ENCODE measurements around the gene MRPL52.
"Not testable (repeated sequence)": the region's sequence is repeated elsewhere in the genome, so short reads cannot be mapped to it uniquely, and the experiment has no call there.

MRPL52 gene

DNA sequence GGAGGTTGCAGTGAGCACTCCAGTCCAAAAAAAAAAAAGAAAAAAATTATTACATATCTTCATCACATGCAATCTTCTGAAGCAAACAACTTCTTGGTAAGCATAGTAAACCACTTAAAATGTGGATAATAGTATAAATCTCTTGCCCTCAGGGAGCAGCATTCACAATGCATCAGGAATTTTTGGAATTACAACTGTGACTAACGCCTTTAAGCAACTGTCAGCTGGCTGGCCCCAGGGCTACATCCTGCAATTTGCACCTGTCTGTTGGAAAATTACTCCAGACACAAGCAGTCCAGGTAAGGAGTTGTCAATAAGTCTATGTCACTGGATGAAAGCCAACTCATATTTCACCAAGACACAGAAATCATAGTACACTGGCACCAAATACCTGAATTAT is 9.0 kb upstream of the MRPL52 start:
- TF ChIP-seq, protein P1, sequence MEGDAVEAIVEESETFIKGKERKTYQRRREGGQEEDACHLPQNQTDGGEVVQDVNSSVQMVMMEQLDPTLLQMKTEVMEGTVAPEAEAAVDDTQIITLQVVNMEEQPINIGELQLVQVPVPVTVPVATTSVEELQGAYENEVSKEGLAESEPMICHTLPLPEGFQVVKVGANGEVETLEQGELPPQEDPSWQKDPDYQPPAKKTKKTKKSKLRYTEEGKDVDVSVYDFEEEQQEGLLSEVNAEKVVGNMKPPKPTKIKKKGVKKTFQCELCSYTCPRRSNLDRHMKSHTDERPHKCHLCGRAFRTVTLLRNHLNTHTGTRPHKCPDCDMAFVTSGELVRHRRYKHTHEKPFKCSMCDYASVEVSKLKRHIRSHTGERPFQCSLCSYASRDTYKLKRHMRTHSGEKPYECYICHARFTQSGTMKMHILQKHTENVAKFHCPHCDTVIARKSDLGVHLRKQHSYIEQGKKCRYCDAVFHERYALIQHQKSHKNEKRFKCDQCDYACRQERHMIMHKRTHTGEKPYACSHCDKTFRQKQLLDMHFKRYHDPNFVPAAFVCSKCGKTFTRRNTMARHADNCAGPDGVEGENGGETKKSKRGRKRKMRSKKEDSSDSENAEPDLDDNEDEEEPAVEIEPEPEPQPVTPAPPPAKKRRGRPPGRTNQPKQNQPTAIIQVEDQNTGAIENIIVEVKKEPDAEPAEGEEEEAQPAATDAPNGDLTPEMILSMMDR (conservative IDR thresholded peaks at IDR 0.05; ENCODE audit: low read depth, low read length) = no peak
- DNase-seq (ENCODE audit: low read depth) = no peak
- no peak overlapping the region for H3K4me3 ChIP-seq (ENCODE audit: low read length)

DNA sequence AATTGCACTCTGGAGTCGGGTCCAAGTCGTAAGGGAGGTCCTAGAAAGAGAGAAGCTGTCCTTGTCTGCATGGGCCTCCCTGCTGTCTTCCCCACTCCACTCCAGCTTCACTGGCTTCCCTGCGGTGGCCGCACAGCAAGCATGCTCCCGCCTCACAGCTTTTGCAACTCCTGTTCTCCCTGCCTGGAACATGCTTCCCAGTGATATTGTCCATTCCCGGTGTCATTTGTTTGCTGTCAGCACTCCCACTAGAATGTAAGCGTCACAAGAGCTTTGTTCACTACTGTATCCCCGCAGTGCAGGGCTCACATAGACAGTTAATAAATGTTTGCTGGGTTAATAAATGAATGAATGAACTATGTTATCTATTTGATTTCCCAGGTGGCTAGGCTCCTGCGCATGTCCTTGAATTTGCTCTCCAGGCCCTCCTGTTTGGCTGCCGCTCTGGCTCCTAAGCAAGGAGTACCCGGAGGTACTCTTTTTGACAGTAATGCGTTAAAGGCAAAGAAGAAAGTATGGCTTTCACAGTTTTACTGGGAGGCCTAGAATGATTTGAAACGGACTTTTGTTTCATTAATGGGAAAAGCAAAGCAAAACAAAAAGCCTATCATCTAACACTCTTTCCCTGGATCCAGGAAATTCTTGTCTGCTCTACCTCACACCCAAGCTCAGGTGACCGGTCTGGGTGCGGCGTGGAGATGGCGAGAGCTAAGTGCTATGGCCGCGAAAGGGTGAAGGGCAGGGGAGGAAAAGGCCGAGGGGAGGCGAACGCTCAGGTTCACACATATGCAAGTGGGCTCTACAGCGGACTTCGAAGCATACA is 8.3 kb upstream of the MRPL52 start:
- no peak for DNase-seq (ENCODE audit: low read depth)
- TF ChIP-seq, protein P1 (conservative IDR thresholded peaks at IDR 0.05; ENCODE audit: low read depth, low read length) = no peak
- no peak overlapping the region for H3K4me3 ChIP-seq (ENCODE audit: low read length)

DNA sequence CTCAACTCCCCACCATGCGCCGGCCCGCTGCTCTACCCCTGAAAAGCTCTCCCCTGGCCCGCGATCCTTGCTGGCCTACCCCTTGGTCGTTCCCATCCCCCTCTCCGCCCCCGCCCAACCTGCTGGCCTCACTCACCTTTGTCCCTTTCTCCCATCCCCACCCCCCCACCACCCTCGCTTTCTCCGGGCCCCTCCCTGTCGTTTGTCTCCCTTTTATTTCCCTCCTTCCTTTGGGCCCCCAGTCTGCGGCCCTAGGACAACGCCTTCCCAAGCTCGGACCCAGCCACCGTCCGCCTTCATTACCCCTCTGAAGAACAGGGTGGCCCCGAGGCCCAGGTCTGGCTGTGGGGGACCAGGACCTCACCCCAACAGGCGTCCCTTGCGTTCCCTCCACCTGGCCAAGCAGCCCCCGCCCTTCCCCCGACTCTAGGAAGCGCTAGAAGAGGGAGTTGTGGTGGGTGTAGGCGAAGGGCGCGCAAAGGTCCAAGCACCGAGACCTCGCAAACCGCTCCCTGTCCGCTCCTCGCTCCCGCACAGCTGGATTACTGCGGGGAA is 7.6 kb upstream of the MRPL52 start:
- TF ChIP-seq, protein P1 (conservative IDR thresholded peaks at IDR 0.05; ENCODE audit: low read depth, low read length) = no peak
- no peak for DNase-seq (ENCODE audit: low read depth)
- peak overlapping the region; percentile 31 for H3K4me3 ChIP-seq (ENCODE audit: low read length)

DNA sequence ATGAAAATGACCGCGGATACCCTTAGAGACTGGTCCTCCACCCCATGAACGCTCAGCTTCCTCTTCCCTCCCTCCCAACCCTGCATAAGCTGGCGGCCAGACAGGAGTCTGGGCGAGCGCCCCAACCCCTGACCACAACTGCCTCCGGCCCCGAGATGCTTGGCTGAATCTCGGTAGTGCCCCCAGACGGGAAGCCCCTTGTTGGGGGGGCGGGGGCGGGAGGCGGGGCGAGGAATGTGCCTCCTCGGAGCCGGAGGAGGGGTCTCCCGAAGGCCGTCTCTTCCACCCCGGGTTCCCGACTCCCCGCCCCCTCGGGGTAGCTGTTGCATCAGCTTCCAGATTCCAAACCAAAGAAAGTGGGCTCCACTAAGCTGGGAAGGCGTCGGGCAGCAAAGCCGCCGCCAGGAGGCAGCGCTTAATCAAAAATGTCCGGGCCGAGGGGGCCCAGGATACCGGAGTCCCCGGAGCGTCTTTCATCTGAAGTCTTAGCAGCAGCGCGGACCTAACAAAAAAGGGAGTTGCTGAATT is 7.1 kb upstream of the MRPL52 start:
- DNase-seq (ENCODE audit: low read depth) = peak; percentile 54
- TF ChIP-seq, protein P1 (conservative IDR thresholded peaks at IDR 0.05; ENCODE audit: low read depth, low read length) = peak; percentile 88
- peak overlapping the region; percentile 31 for H3K4me3 ChIP-seq (ENCODE audit: low read length)

DNA sequence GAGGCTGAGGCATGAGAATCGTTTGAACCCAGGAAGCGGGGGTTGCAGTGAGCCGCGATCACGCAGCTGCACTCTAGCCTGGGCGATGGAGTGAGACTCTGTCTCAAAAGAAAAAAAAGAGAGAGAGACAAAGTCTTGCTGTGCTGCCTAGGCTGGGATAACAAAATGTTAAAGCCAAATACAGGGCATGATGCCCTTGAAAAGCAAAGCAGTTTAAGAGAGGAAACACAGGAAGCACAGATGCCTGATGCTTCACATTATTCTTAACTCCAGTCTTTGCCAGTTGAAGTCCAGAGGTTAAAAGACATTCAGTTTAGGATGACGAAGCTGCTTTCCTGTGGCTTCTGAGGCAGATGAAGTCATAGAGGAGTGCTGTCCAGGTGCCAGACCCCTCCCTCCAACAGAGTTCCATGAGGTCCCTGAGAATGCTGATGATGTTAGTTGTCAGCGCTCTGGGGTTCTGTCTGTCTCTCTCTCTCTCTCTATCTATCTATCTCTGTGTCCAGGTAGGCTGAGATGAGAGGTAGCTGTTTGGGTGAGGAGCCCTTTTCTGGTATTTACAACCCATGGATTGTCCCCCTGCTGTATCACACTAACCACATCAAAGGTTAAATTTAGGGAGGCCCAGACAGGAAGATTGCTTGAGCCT is 4.9 kb upstream of the MRPL52 start:
- H3K4me3 ChIP-seq (ENCODE audit: low read length) = no peak overlapping the region
- TF ChIP-seq, protein P1 (conservative IDR thresholded peaks at IDR 0.05; ENCODE audit: low read depth, low read length) = no peak
- no peak for DNase-seq (ENCODE audit: low read depth)

DNA sequence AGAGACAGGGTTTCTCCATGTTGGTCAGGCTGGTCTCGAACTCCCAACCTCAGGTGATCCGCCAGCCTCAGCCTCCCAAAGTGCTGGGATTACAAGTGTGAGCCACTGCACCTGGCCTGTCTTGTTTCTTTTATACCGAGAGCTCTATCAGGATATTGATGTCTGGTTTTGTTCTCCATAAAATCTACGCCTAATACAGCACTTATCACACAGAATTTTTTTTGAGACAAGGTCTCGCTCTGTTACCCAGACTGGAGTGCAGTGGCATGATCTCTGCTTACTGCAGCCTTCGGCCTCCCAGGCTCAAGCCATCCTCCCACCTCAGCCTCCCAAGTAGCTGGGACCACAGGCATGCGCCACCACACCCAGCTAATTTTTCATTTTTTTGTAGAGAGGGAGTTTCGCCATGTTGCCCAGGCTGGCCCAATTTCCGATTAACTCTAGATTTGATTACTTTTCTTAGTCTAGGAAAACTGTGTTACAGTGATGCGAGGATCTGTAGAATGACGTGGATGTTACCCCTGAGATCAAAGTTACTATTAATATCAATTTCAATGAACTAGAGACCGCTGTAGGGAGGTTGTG is 519 bp upstream of the MRPL52 start:
- H3K4me3 ChIP-seq (ENCODE audit: low read length) = peak overlapping the region; percentile 76
- not testable (repeated sequence) for DNase-seq (ENCODE audit: low read depth)

DNA sequence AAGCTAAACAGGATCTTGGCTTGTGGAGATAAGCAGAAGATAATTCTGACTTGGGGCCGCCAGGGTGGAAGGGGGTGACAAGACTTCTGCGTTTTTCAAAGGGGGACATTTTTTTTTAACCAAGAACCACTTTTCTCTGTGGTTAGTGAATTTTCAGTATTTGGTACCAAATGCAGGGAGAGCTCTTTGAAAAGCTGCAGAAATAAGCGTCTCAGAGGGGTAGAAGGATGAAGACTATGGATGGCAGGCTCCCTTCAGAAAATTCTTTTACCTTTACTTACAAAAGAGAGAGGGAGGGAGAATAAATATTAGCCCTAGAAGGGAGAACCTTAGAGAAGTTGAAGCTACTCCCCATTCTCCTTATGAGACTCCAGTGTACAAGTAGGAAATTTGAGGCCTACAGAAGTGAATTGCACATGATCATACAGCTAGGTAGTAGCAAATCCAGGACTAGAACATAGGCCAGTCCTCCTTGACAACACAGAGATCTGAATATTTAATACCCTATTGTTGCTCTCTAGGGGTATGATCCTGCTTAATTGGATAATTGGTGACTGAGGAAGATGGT is 840 bp downstream of the MRPL52 start:
- TF ChIP-seq, protein P1 (conservative IDR thresholded peaks at IDR 0.05; ENCODE audit: low read depth, low read length) = no peak
- DNase-seq (ENCODE audit: low read depth) = no peak
- H3K4me3 ChIP-seq (ENCODE audit: low read length) = peak overlapping the region; percentile 76

Measured in retinal pigment epithelial cell (primary cell).